Vagina (tissue), 2 donors: ENCODE results near the gene WDR59.

Source experiments
- POLR2A ChIP-seq, 2 donors: fragments of 450-650 bp; IDR thresholded peaks; one replicate each; pipeline ENCODE4 v1.6.1; 2017; ENCODE audit warnings: antibody characterized with exemption in 2 of 2, mild to moderate bottlenecking in 2 of 2, moderate library complexity in 2 of 2
- POLR2AphosphoS5 ChIP-seq, 2 donors: sonication (generic); formaldehyde crosslinking; IDR thresholded peaks; one replicate each; pipeline ENCODE4 v1.9.0; 2017; ENCODE audit warnings: antibody characterized with exemption in 2 of 2, mild to moderate bottlenecking in 2 of 2, low read depth in 1 of 2; ENCODE audit not compliant: insufficient read depth in 1 of 2
- TF ChIP-seq, protein P1 (sequence below), 3 experiments: fragments of 450-650 bp in 2 of 3; fragments of 200-600 bp in 1 of 3; sonication (generic) in 1 of 3; IDR thresholded peaks; one replicate each; pipeline ENCODE4 v1.5.1; 2017 to 2019; ENCODE audit warnings: antibody characterized with exemption in 3 of 3, mild to moderate bottlenecking in 2 of 3, moderate library complexity in 2 of 3

DNA sequence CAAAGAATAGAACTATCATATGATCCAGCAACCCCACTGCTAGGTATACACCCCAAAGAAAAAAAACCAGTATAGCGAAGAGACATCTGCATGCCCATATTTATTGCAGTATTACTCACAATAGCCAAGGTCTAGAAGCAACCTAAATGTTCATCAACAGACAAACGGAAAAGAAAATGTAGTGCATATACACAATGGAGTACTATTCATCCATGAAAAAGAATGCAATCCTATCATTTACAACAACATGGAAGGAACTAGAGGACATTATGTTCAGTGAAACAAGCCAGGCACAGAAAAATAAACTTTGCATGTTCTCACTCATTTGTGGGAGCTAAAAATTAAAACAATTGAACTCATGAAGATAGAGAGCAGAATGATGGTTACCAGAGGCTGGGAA, 55.3 kb downstream of the WDR59 start:
- TF ChIP-seq, protein P1, sequence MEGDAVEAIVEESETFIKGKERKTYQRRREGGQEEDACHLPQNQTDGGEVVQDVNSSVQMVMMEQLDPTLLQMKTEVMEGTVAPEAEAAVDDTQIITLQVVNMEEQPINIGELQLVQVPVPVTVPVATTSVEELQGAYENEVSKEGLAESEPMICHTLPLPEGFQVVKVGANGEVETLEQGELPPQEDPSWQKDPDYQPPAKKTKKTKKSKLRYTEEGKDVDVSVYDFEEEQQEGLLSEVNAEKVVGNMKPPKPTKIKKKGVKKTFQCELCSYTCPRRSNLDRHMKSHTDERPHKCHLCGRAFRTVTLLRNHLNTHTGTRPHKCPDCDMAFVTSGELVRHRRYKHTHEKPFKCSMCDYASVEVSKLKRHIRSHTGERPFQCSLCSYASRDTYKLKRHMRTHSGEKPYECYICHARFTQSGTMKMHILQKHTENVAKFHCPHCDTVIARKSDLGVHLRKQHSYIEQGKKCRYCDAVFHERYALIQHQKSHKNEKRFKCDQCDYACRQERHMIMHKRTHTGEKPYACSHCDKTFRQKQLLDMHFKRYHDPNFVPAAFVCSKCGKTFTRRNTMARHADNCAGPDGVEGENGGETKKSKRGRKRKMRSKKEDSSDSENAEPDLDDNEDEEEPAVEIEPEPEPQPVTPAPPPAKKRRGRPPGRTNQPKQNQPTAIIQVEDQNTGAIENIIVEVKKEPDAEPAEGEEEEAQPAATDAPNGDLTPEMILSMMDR (IDR thresholded peaks at IDR 0.05): no peak
- TF ChIP-seq POLR2AphosphoS5 (IDR thresholded peaks at IDR 0.05; ENCODE audit: insufficient read depth in 1 of 2, low read depth in 1 of 2): no peak
- no peak for TF ChIP-seq POLR2A (IDR thresholded peaks at IDR 0.05)
